Measurements from ENCODE around the gene DDX59.

GRCh38 chr1:200699871-200700270 is 30.2 kb upstream of the DDX59 start:
- TF ChIP-seq EP300 (IDR thresholded peaks at IDR 0.05; ENCODE audit: borderline replicate concordance), result no peak
- no peak for TF ChIP-seq RAD21 (IDR thresholded peaks at IDR 0.05; ENCODE audit: low read depth)
- no peak for TF ChIP-seq TAF1 (IDR thresholded peaks at IDR 0.05; ENCODE audit: low read depth)
- no peak for TF ChIP-seq CEBPB (IDR thresholded peaks at IDR 0.05)
- TF ChIP-seq YY1 (IDR thresholded peaks at IDR 0.05; ENCODE audit: low read depth), result 0 out of 2 replicates have a peak, but pooled peaks have one; percentile 19
- TF ChIP-seq USF1 (IDR thresholded peaks at IDR 0.05), result no peak
- no peak for TF ChIP-seq MAX (IDR thresholded peaks at IDR 0.05)
